IMR-90 (cell line): ENCODE measurements around the gene SRSF4.

Experiments used
- CTCF ChIP-seq: conservative IDR thresholded peaks from 2 replicates; pipeline ENCODE4 v1.5.1; 2012; ENCODE audit warnings: mild to moderate bottlenecking, low read depth, low read length, improper control_type of control experiment
- ELK1 ChIP-seq: fragments of 150-350 bp; IDR thresholded peaks from 2 replicates; pipeline ENCODE4 v1.6.1; 2016; ENCODE audit warnings: low read depth, mild to moderate bottlenecking, low read length, moderate library complexity, borderline replicate concordance
- FOS ChIP-seq: fragments of 150-350 bp; IDR thresholded peaks from 2 replicates; pipeline ENCODE4 v1.6.1; 2016; ENCODE audit warnings: low read depth, low read length
- MAZ ChIP-seq: IDR thresholded peaks from 2 replicates; pipeline ENCODE4 v1.6.1; 2012; ENCODE audit warnings: low read depth, mild to moderate bottlenecking, low read length, improper control_type of control experiment, moderate library complexity, borderline replicate concordance
- MXI1 ChIP-seq: IDR thresholded peaks from 2 replicates; pipeline ENCODE4 v1.6.1; 2012; ENCODE audit warnings: low read depth, mild to moderate bottlenecking, low read length, moderate library complexity, borderline replicate concordance
- NFE2L2 ChIP-seq: fragments of 150-350 bp; IDR thresholded peaks from 2 replicates; pipeline ENCODE4 v1.6.1; 2016; ENCODE audit warnings: low read depth, mild to moderate bottlenecking, low read length
- POLR2A ChIP-seq: IDR thresholded peaks from 2 replicates; pipeline ENCODE4 v1.6.1; 2012; ENCODE audit warnings: mild to moderate bottlenecking, low read depth, low read length
- RAD21 ChIP-seq: IDR thresholded peaks from 2 replicates; pipeline ENCODE4 v1.6.1; 2012; ENCODE audit warnings: low read length, improper control_type of control experiment
- RCOR1 ChIP-seq: IDR thresholded peaks from 2 replicates; pipeline ENCODE4 v1.6.1; 2012; ENCODE audit warnings: mild to moderate bottlenecking, low read length, improper control_type of control experiment; ENCODE audit not compliant: insufficient replicate concordance
- USF2 ChIP-seq: fragments of 150-350 bp; IDR thresholded peaks from 2 replicates; pipeline ENCODE4 v1.6.1; 2017; ENCODE audit warnings: mild to moderate bottlenecking, antibody characterized with exemption, low read length, low read depth

GRCh38 chr1:29123053-29123886 lies 58.4 kb downstream of the SRSF4 start:
- no peak for TF ChIP-seq POLR2A
- TF ChIP-seq CTCF, result no peak
- no peak for TF ChIP-seq RAD21
- TF ChIP-seq NFE2L2, result no peak
- TF ChIP-seq RCOR1, result no peak
- no peak for TF ChIP-seq FOS
- TF ChIP-seq ELK1, result no peak
- TF ChIP-seq MAZ, result no peak
- no peak for TF ChIP-seq USF2
- TF ChIP-seq MXI1, result no peak
